DMS114 treated with DMSO at 0.1 percent for 48 hours (cell line): ENCODE data around the gene RCAN1.

Experiments
- DNase-seq: peaks from one replicate; lab custom pipeline; 2025; ENCODE audit not compliant: unreplicated experiment; lab: John Stamatoyannopoulos, UW

Gene RCAN1

GRCh38 chr21:34599534-34600101 lies 15.3 kb downstream of the RCAN1 start:
- DNase-seq, result no peak

- DNase-seq, result no peak
These were observed 15.9 kb downstream of the RCAN1 start for GRCh38 chr21:34598931-34599400.

GRCh38 chr21:34597406-34597805 lies 17.5 kb downstream of the RCAN1 start:
- DNase-seq, result no peak

- DNase-seq, result no peak
These were observed 18.2 kb downstream of the RCAN1 start for GRCh38 chr21:34596561-34597271.

GRCh38 chr21:34595457-34595856 lies 19.5 kb downstream of the RCAN1 start:
- no peak for DNase-seq

GRCh38 chr21:34594566-34595234 lies 20.2 kb downstream of the RCAN1 start:
- no peak for DNase-seq

GRCh38 chr21:34593954-34594531 lies 20.9 kb downstream of the RCAN1 start:
- DNase-seq, result no peak

GRCh38 chr21:34593423-34593822 lies 21.5 kb downstream of the RCAN1 start:
- no peak for DNase-seq

GRCh38 chr21:34592120-34592955 lies 22.6 kb downstream of the RCAN1 start:
- no peak for DNase-seq

- DNase-seq, result no peak
These were observed 24.4 kb downstream of the RCAN1 start for GRCh38 chr21:34590520-34590919.

- DNase-seq, result no peak
These were observed 25.2 kb downstream of the RCAN1 start for GRCh38 chr21:34589511-34590282.

- no peak for DNase-seq
These were observed 30.9 kb downstream of the RCAN1 start for GRCh38 chr21:34583926-34584563.

GRCh38 chr21:34582506-34583150 lies 32.3 kb downstream of the RCAN1 start:
- no peak for DNase-seq

GRCh38 chr21:34580181-34580700 lies 34.7 kb downstream of the RCAN1 start:
- no peak for DNase-seq

GRCh38 chr21:34579411-34579810 lies 35.5 kb downstream of the RCAN1 start:
- DNase-seq, result no peak

GRCh38 chr21:34576041-34576511 lies 38.8 kb downstream of the RCAN1 start:
- DNase-seq, result no peak

GRCh38 chr21:34574601-34575529 lies 40.0 kb downstream of the RCAN1 start:
- no peak for DNase-seq

- no peak for DNase-seq
These were observed 42.9 kb downstream of the RCAN1 start for GRCh38 chr21:34571994-34572393.
